Measurements from ENCODE around the gene HEATR3. TPM values are rescaled to one million over a fixed set of nuclear protein-coding genes. Genes with fewer than 3 reads are reported as not detected.

HEATR3 gene
- total RNA-seq, 2 donors from 2014 or later = 5.6 to 11.7 TPM

- no peaks in the 10 kb centered on the region for H3K4me1 ChIP-seq
- H3K27ac ChIP-seq = no peak overlapping the region
- H3K4me3 ChIP-seq = no peak overlapping the region
- no peak for DNase-seq (ENCODE audit: low spot score)
- no peak for TF ChIP-seq CTCF (IDR thresholded peaks at IDR 0.05)
- no peaks in the 10 kb centered on the region for H3K36me3 ChIP-seq
- no peaks in the 10 kb centered on the region for H3K9me3 ChIP-seq
- no peaks in the 10 kb centered on the region for H3K27me3 ChIP-seq
Measured at GRCh38 chr16:50136399-50136798, 70.6 kb downstream of the HEATR3 start.

GRCh38 chr16:50137268-50137667, 71.5 kb downstream of the HEATR3 start:
- H3K4me3 ChIP-seq = no peak overlapping the region
- H3K36me3 ChIP-seq = no peaks in the 10 kb centered on the region
- H3K4me1 ChIP-seq = no peaks in the 10 kb centered on the region
- no peaks in the 10 kb centered on the region for H3K27me3 ChIP-seq
- DNase-seq (ENCODE audit: low spot score) = no peak
- no peaks in the 10 kb centered on the region for H3K9me3 ChIP-seq
- TF ChIP-seq CTCF (IDR thresholded peaks at IDR 0.05) = no peak
- H3K27ac ChIP-seq = no peak overlapping the region

GRCh38 chr16:50139580-50139979, 73.8 kb downstream of the HEATR3 start:
- H3K4me1 ChIP-seq = no peaks in the 10 kb centered on the region
- TF ChIP-seq CTCF (IDR thresholded peaks at IDR 0.05) = no peak
- H3K9me3 ChIP-seq = no peaks in the 10 kb centered on the region
- no peak overlapping the region for H3K27ac ChIP-seq
- DNase-seq (ENCODE audit: low spot score) = no peak
- no peaks in the 10 kb centered on the region for H3K27me3 ChIP-seq
- no peaks in the 10 kb centered on the region for H3K36me3 ChIP-seq
- H3K4me3 ChIP-seq = no peak overlapping the region

GRCh38 chr16:50144211-50144610, 78.4 kb downstream of the HEATR3 start:
- no peaks in the 10 kb centered on the region for H3K9me3 ChIP-seq
- H3K27ac ChIP-seq = no peak overlapping the region
- H3K27me3 ChIP-seq = no peaks in the 10 kb centered on the region
- no peaks in the 10 kb centered on the region for H3K36me3 ChIP-seq
- H3K4me3 ChIP-seq = no peak overlapping the region
- no peaks in the 10 kb centered on the region for H3K4me1 ChIP-seq
- TF ChIP-seq CTCF (IDR thresholded peaks at IDR 0.05) = no peak
- no peak for DNase-seq (ENCODE audit: low spot score)

- no peak overlapping the region for H3K4me3 ChIP-seq
- H3K27me3 ChIP-seq = no peaks in the 10 kb centered on the region
- H3K27ac ChIP-seq = no peak overlapping the region
- DNase-seq (ENCODE audit: low spot score) = no peak
- no peaks in the 10 kb centered on the region for H3K36me3 ChIP-seq
- H3K9me3 ChIP-seq = no peaks in the 10 kb centered on the region
- no peak for TF ChIP-seq CTCF (IDR thresholded peaks at IDR 0.05)
- no peaks in the 10 kb centered on the region for H3K4me1 ChIP-seq
Measured at GRCh38 chr16:50146479-50147435, 81.0 kb downstream of the HEATR3 start.
